Fibroblast of lung (primary cell): ENCODE measurements around the gene ELOVL1. TPM values are rescaled to one million over a fixed set of nuclear protein-coding genes. Genes with fewer than 3 reads are reported as not detected.
A peak's percentile ranks its signal among the peaks of the same experiment; 100 is the strongest.
"Not testable (repeated sequence)": the region's sequence is repeated elsewhere in the genome, so short reads cannot be mapped to it uniquely, and the experiment has no call there.

Experiments used
- DNase-seq, 2 donors: peaks; one replicate each; pipeline versions ENCODE4 v3.0.0 to v3.0.0-alpha.2; 2010; ENCODE audit warnings: low read depth in 2 of 2
- H2AFZ ChIP-seq: 2 replicates; pipeline ENCODE4 v1.5.1; 2012; ENCODE audit warnings: low read length, control low read depth, inconsistent platforms
- H3K27ac ChIP-seq: 2 replicates; pipeline ENCODE4 v1.5.1; 2011; ENCODE audit warnings: low read length, control low read depth; ENCODE audit not compliant: insufficient read depth
- H3K27me3 ChIP-seq: 2 replicates; pipeline ENCODE4 v1.5.1; 2011; ENCODE audit warnings: mild to moderate bottlenecking, low read length; ENCODE audit not compliant: control insufficient read depth, insufficient read depth
- H3K36me3 ChIP-seq: 2 replicates; pipeline ENCODE4 v1.5.1; 2011; ENCODE audit warnings: low read length; ENCODE audit not compliant: control insufficient read depth, insufficient read depth
- H3K4me1 ChIP-seq: 2 replicates; pipeline ENCODE4 v1.5.1; 2011; ENCODE audit warnings: low read length; ENCODE audit not compliant: control insufficient read depth, insufficient read depth; ENCODE audit errors: extremely low read depth
- H3K4me2 ChIP-seq: 2 replicates; pipeline ENCODE4 v1.5.1; 2011; ENCODE audit warnings: low read length, control low read depth; ENCODE audit not compliant: insufficient read depth; ENCODE audit errors: extremely low read depth
- H3K4me3 ChIP-seq, 4 experiments: fragments of 200-600 bp in 1 of 4; sonication (generic) in 1 of 4; replicated peaks in 1 of 4; 2 replicates each; pipeline ENCODE4 v1.5.1; 2011 to 2016; ENCODE audit warnings: low read length in 4 of 4, low read depth in 3 of 4, mild to moderate bottlenecking in 3 of 4, control low read depth in 2 of 4, inconsistent platforms in 1 of 4, mixed read lengths in 1 of 4; ENCODE audit not compliant: insufficient read depth in 1 of 4; ENCODE audit errors: control extremely low read depth in 1 of 4
- H3K79me2 ChIP-seq: 2 replicates; pipeline ENCODE4 v1.5.1; 2012; ENCODE audit warnings: mild to moderate bottlenecking, low read length, inconsistent platforms; ENCODE audit not compliant: control insufficient read depth, insufficient read depth
- H3K9ac ChIP-seq: 2 replicates; pipeline ENCODE4 v1.5.1; 2011; ENCODE audit warnings: mild to moderate bottlenecking, low read length, control low read depth; ENCODE audit not compliant: insufficient read depth
- H3K9me3 ChIP-seq: 2 replicates; pipeline ENCODE4 v1.5.1; 2012; ENCODE audit warnings: low read depth, low read length; ENCODE audit not compliant: control insufficient read depth, insufficient read depth
- H4K20me1 ChIP-seq: 2 replicates; pipeline ENCODE4 v1.5.1; 2011; ENCODE audit warnings: low read length; ENCODE audit not compliant: control insufficient read depth, insufficient read depth; ENCODE audit errors: extremely low read depth
- EZH2 ChIP-seq: IDR thresholded peaks from 2 replicates; pipeline ENCODE4 v1.5.1; 2012; ENCODE audit warnings: low read length, control low read depth, mild to moderate bottlenecking; ENCODE audit errors: missing control alignments
- polyA minus RNA-seq: library from RNA; depleted of rRNA, polyadenylated mRNA; stranded (reverse); fragments of >200 nt; gene quantifications from 2 replicates; pipeline ENCODE4 v1.2.3, GENCODE V29; 2011; ENCODE audit warnings: low replicate concordance
- polyA plus RNA-seq, 2 donors: library from polyadenylated mRNA; depleted of rRNA in 1 of 2; stranded (reverse) in 1 of 2; unstranded in 1 of 2; fragments of >200 nt; gene quantifications; 2 replicates each; pipeline ENCODE4 v1.2.1, GENCODE V29; 2011 to 2012; ENCODE audit warnings: missing spikeins in 1 of 2
- total RNA-seq: library from RNA; depleted of rRNA; stranded (reverse); fragments of >200 nt; gene quantifications from 2 replicates; pipeline ENCODE4 v1.2.1, GENCODE V29; 2014
- TF ChIP-seq, protein P1 (sequence below), 2 donors: IDR thresholded peaks in 1 of 2; conservative IDR thresholded peaks in 1 of 2; 1 replicate in 1 of 2; 2 replicates in 1 of 2; pipeline ENCODE4 v1.5.1; 2011 to 2012; ENCODE audit warnings: low read length in 2 of 2, control low read depth in 1 of 2, inconsistent platforms in 1 of 2, low read depth in 1 of 2, mild to moderate bottlenecking in 1 of 2

Gene ELOVL1
- total RNA-seq: 33.4 and 65.2 TPM in 2 replicates
- polyA plus RNA-seq: 172 and 203 TPM in 2 replicates
- 123 and 155 TPM in 2 replicates for polyA plus RNA-seq (2012)
- polyA minus RNA-seq: 185 and 279 TPM in 2 replicates

DNA sequence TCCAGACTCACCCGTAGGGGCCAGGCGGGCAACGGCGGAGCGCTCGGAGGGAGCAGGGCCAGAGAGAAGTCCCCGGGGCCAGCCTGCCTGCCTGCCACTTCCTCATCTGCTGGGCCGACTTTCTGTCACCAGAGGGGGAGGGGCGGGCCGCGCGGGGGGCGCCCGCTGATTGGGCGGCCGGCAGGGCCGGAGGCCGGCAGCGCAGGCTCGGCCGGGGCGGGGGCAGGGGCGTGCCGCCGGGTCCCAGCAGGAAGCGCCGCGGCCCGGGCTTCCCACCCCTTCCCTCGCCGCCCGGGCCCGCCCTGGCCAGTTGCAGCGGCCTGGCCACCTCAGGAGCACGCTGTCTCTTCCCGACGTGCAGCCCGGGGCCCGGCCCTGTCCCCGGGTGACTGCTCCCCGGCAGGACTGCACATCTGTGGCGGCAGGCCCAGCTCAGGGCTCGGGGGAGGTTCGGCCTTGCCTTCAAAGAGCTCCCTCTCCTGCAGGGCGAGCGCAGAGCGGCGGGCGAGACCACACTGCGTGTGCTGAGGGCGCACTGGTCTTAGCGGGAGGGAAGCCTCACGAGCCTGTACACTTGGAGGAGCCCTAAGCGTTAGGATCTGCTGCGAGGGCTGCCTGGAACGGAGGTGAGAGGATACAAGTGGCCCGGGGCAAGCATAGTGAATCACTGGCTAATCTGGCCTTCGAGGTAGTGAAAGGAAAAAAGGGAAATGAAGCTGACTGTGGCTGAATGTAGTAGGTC, at the start of gene ELOVL1:
Gene ELOVL1, minus strand, starts transcription at position 108 of the 742 bp plus-strand sequence. CDS start 2,402 bp downstream, outside the sequence.
- peak; percentile 79 to 84 for DNase-seq
- peaks cover 41% of the 10 kb centered on the region for H3K79me2 ChIP-seq
- no peaks in the 10 kb centered on the region for H3K9me3 ChIP-seq
- peaks cover 17% of the 10 kb centered on the region for H3K36me3 ChIP-seq
- peak within 1 kb of the TSS; percentile 85 to 96 (median 89) for H3K4me3 ChIP-seq
- TF ChIP-seq, protein P1, sequence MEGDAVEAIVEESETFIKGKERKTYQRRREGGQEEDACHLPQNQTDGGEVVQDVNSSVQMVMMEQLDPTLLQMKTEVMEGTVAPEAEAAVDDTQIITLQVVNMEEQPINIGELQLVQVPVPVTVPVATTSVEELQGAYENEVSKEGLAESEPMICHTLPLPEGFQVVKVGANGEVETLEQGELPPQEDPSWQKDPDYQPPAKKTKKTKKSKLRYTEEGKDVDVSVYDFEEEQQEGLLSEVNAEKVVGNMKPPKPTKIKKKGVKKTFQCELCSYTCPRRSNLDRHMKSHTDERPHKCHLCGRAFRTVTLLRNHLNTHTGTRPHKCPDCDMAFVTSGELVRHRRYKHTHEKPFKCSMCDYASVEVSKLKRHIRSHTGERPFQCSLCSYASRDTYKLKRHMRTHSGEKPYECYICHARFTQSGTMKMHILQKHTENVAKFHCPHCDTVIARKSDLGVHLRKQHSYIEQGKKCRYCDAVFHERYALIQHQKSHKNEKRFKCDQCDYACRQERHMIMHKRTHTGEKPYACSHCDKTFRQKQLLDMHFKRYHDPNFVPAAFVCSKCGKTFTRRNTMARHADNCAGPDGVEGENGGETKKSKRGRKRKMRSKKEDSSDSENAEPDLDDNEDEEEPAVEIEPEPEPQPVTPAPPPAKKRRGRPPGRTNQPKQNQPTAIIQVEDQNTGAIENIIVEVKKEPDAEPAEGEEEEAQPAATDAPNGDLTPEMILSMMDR (conservative IDR thresholded peaks at IDR 0.05 in 1 of 2, IDR thresholded peaks at IDR 0.05 in 1 of 2; ENCODE audit: low read depth in 1 of 2, low read length in 2 of 2): peak; percentile 24 to 33
- TF ChIP-seq EZH2: no peak
- H4K20me1 ChIP-seq: no peaks in the 10 kb centered on the region
- H3K27ac ChIP-seq: peak within 1 kb of the TSS; percentile 92
- peak within 1 kb of the TSS; percentile 56 for H2AFZ ChIP-seq
- peaks cover 10% of the 10 kb centered on the region for H3K4me1 ChIP-seq
- peak within 1 kb of the TSS; percentile 87 for H3K9ac ChIP-seq
- H3K27me3 ChIP-seq: no peaks in the 10 kb centered on the region
- H3K4me2 ChIP-seq: peak within 1 kb of the TSS; percentile 97

DNA sequence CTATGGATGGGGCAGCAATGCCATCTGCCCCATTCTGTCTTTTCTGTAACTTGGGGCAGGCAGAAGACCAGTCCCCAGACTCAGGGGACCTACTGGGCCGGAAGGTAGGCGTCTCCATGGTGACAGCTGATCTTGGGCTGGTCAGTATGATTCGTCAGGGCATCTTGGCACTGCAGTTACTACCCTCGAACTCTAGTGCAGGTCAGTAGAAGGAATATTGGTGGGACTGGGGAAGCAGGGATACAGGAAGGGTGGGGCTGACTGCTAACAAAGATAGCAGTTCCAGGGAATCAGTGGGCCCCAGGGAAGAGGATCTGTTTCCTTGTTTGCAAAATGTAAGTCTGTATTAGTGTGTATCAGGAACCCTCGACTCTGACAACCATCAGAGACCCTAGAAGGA, 48.1 kb upstream of the ELOVL1 start:
- H4K20me1 ChIP-seq: no peaks in the 10 kb centered on the region
- no peak for TF ChIP-seq EZH2
- TF ChIP-seq, protein P1 (conservative IDR thresholded peaks at IDR 0.05 in 1 of 2, IDR thresholded peaks at IDR 0.05 in 1 of 2; ENCODE audit: low read depth in 1 of 2, low read length in 2 of 2): no peak
- H3K79me2 ChIP-seq: no peaks in the 10 kb centered on the region
- H3K9ac ChIP-seq: no peak overlapping the region
- H3K9me3 ChIP-seq: no peaks in the 10 kb centered on the region
- H3K4me1 ChIP-seq: no peaks in the 10 kb centered on the region
- H3K27ac ChIP-seq: no peak overlapping the region
- no peaks in the 10 kb centered on the region for H3K27me3 ChIP-seq
- DNase-seq: no peak
- no peak overlapping the region for H3K4me3 ChIP-seq
- H3K4me2 ChIP-seq: no peak overlapping the region
- peaks cover 20% of the 10 kb centered on the region for H3K36me3 ChIP-seq
- H2AFZ ChIP-seq: no peak overlapping the region

DNA sequence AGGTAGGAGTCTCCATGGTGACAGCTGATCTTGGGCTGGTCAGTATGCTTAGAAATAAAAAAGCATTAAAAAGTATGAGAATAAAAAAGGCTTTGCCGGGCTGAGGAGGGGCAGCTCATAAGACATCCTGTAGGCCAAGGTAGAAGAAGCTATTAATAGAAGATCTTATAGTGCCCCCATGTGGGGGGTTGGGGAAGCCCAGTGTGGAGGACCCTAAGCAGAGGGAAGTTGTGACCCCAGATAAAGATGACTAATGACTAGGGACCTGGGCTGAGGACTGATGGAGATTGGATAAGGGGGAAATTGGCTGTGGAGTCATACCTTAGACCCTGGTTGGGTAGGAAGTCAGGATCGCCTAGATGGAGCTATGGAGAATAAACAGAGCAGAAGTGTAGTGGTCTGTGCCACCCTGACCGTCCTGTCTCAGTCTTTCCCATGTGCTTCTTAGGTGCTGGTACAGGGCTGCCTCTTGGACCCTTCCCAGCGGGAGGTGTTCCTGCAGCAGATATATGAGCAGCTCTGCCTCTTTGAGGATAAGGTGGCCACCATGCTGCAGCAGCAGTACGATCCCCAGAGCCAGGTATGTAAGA, 46.9 kb upstream of the ELOVL1 start:
- H3K27me3 ChIP-seq: no peaks in the 10 kb centered on the region

DNA sequence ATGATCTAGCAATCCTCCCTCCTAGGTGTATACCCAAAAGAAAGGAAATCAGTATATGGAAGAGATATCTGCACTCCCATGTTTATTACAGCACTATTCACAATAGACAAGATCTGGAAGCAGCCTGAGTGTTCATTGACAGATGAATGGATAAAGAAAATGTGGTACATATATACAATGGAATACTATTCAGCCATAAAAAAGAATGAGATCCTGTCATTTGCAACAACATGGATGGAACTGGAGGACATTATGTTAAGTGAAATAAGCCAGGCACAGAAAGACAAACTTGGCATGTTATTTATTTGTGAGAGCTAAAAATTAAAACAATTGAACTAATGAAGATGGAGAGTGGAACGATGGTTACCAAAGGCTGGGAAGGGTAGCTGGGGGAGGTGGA, 45.6 kb upstream of the ELOVL1 start:
- not testable (repeated sequence) for H3K9ac ChIP-seq, H4K20me1 ChIP-seq, H3K9me3 ChIP-seq, DNase-seq, H3K27me3 ChIP-seq, H3K4me2 ChIP-seq, H3K79me2 ChIP-seq, H3K27ac ChIP-seq, H3K4me3 ChIP-seq, H3K4me1 ChIP-seq, H2AFZ ChIP-seq
- peaks cover 12% of the 10 kb centered on the region for H3K36me3 ChIP-seq

More for the DNA sequence above, 46.9 kb upstream of the ELOVL1 start:
- Histone ChIP-seq H2AFZ (no peak overlapping the region), H3K27ac (no peak overlapping the region), H3K9me3 (no peaks in the 10 kb centered on the region), H3K4me1 (no peaks in the 10 kb centered on the region), H3K79me2 (no peaks in the 10 kb centered on the region), H4K20me1 (no peaks in the 10 kb centered on the region), H3K4me3 (no peak overlapping the region), H3K9ac (no peak overlapping the region), H3K4me2 (no peak overlapping the region), H3K36me3 (peaks cover 15% of the 10 kb centered on the region)
- DNase-seq: peak; percentile 41 to 62
- TF ChIP-seq EZH2: no peak
- TF ChIP-seq, protein P1 (conservative IDR thresholded peaks at IDR 0.05 in 1 of 2, IDR thresholded peaks at IDR 0.05 in 1 of 2; ENCODE audit: low read depth in 1 of 2, low read length in 2 of 2): peak; percentile 67 to 69
